Esophagus muscularis mucosa (tissue), 3 donors: ENCODE measurements around the gene ACTL8.

Experiments
- CTCF ChIP-seq, 3 experiments: fragments of 200-600 bp in 2 of 3; fragments of 450-650 bp in 1 of 3; sonication (generic) in 2 of 3; IDR thresholded peaks; one replicate each; pipeline ENCODE4 v1.5.1; 2017 to 2019; ENCODE audit warnings: antibody characterized with exemption in 3 of 3, mild to moderate bottlenecking in 2 of 3, moderate library complexity in 1 of 3
- POLR2A ChIP-seq: fragments of 450-650 bp; IDR thresholded peaks from one replicate; pipeline ENCODE4 v1.6.1; 2017; ENCODE audit warnings: antibody characterized with exemption, moderate library complexity, mild to moderate bottlenecking, low read depth
- POLR2AphosphoS5 ChIP-seq, 2 donors: sonication (generic); formaldehyde crosslinking; IDR thresholded peaks; one replicate each; pipeline ENCODE4 v1.6.1; 2017; ENCODE audit warnings: antibody characterized with exemption in 2 of 2

- no peak for TF ChIP-seq POLR2A
- TF ChIP-seq CTCF (IDR thresholded peaks at IDR 0.05) = no peak
- TF ChIP-seq POLR2AphosphoS5 (IDR thresholded peaks at IDR 0.05) = no peak
These were observed 18.6 kb downstream of the ACTL8 start for GRCh38 chr1:17773591-17774326.
